NCI-H524 treated with DMSO at 0.1 percent for 48 hours (cell line): ENCODE results near the gene COL5A1.
"Not testable (repeated sequence)": the region's sequence is repeated elsewhere in the genome, so short reads cannot be mapped to it uniquely, and the experiment has no call there.

Experiments
- DNase-seq: peaks from one replicate; lab custom pipeline; 2025; lab: John Stamatoyannopoulos, UW

COL5A1 gene

DNA sequence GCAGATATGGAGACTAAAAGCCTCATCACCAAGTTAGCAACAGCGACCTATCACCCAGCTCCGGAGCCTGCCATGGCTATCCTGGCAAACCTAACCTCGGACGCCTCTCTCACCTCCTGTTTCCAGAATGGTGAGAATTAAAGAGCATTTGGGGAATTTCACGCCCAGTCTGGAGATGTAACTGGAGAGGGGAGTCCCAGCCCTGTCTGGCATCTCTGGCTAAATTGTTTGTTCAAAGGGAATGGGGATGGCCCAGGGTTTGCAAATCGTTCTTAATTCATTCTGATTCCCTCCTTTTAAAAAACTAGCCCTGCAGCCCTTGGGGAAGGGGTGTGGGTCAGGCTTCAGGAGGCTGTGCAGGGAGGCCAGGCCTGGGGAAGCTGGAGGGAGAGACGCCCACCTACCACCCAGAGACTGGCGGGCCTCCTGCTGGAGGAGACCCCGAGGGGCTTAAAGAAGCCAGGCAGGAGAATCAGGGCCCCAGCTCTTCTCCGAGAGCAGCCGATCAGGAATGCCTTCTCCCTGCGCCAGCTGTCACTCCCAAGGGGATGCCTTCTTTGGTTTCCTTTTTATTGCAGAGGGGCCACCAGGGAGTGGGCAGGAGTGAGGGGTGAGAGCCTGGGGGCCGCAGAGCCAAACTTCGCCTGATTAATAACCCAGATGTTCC, 964 bp upstream of the COL5A1 start:
- DNase-seq = no peak

DNA sequence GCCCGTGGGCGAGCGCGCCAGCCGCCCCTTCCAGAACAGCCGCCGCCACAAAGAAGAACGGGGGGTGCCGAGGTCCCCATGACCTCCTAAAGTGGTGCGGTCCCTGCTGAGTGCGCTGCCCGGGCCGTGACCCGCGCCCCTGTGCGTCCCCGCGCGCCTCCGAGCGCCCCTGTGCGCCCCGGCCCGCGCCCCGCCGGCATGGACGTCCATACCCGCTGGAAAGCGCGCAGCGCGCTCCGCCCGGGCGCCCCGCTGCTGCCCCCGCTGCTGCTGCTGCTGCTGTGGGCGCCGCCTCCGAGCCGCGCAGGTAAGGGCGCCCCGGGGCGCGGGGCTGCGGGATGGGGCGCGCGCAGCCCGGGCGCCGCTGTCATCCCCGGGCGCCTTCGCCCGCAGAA, 384 bp downstream of the COL5A1 start:
- no peak for DNase-seq

DNA sequence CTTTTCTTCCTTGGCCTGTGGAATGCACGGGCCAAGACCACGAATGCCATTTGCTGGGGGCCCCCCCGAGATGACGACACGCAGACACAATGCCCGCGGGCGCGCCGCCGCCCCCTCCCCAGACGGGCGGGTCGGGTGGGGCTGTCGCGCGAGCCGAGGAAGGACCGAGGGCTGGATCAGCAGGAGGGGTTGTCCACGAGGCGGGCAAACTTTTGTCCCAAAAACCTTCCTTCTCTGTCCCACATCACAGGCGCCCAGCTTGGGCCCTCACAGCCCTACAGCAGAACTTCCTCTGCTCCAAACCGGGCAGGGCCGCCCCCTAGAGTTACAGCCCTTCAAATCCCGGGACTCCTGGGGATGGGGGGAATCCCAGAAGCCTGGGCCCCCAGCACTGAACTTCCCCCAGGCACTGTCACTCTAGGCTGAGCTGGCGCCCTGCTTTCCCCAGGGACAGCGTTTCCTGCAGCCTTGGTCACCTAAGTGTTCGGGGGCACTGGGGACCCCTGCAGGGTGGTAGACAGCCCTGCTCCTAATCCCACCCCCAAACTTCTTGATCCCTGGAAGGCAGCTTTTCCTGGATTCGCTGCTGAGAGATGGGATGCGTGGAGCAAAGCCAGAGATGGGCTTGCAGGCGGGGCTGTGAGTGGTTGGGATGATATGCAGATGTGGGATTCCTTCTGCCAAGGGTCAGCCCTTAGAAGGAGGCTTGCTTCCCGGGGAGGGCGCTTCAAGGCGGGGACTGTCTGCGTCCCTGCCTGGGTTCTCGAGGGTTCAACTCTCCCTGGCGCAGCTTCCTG, 980 bp downstream of the COL5A1 start:
- DNase-seq = no peak

DNA sequence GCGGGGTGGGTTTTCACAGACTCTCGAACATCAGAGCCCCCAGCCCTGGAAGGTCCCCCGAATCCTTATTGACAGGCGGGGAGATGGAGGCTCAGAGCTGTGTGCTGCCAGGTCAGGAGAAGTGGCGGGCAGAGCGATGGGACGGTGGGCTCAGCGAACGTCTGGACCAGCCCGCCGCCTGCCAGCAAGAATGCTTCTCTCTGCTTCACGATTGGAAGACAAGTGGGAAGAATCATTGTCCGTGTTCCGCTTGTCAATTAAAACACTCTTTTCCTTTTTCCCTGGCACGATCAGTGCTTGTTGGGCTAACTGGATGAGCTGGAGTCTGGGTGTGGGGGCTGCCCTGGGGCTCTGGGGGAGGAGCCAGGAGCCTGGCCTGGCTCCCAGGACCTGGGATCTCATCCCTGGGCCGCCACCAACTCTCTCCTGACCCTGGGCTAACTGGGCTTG, 1.6 kb downstream of the COL5A1 start:
- DNase-seq = no peak

DNA sequence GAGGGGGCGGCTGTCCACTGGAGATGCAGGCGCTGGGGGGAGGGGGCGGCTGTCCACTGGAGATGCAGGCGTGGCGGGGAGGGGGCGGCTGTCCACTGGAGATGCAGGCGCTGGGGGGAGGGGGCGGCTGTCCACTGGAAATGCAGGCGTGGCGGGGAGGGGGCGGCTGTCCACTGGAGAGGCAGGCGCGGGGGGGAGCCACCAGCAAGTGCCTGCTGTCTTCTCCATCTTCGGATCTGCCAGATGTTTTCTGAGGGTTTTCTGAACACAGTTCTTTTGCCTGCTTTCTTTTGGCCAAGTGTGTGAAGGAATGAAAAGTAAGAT, 2.8 kb downstream of the COL5A1 start:
- DNase-seq = not testable (repeated sequence)

DNA sequence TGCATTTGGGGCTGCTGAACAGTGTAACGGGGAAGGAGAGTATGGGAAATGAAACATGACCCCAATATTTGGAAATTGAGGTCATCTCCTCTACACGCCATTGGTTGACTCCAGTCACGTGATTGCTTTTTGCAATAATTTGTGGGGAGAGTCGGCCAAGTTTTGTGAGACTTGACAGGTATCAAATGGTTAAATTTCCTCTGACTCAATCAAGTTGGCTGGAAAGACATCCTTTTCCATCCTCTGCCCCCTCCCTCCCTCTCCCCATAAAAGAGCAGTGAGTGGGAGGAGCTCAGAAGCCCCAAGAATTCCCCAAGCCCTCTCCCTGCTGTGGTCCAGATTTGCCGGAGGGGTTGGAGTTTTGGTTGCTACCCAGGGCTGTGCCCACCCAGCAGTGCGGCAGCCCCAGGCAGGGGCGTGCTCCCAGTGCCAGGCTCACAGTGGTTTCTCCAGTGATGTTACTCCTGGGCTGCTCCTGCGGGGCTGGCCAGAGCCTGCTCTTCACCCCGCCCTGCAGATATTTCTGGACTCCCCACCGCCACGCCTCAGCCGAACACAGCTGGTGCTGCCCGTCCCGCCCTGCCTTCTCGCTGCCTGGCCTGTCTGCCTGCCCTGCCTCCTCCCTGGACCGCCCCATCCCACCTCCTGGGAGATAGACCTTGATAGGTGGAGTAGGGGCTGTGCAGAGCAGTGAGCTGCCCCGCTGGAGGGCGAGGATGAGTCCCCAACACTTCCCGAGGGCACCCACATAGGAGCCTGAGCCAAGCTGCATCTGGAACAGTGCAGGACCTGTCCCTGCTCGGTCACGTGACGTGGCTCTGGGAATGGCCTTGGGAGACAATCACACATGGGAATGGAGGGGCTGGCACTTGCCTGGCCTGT, 3.4 kb downstream of the COL5A1 start:
- no peak for DNase-seq

DNA sequence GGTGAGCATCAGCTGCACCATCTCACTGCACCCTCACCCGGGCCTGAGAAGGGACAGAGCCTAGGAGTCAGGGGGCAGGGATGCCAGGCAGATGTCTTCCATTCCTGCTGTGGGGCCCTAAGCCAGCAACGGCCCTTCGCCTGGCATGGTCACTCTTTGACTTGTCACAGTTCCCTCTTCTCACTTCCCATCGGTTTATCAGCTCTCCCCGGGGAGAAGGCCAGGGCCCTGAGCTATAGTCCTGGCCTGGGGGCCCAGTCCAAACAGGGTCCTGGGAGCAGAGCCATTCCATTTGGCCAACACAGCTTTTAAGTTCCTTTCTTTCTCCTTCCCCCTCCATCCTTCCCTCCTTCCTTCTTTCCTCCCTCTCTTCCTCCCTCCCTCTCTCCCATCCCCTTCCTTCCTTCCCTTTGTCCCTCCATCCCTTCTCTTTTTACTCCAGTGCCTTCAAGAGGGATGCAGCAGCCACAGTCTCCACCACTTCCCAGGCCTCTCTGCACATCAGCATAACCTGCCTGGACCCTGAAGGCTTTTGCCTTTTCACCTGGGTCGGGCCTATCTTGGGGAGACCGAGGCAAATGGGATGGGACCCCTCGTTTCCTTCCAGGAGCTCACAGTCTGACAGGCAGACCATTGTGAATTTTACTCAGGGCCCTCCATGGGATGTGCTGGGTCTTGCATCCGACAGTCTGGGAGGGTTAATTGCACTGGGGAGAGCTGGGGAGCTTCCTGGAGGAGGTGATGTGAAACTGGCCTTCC, 4.2 kb downstream of the COL5A1 start:
- DNase-seq = no peak

DNA sequence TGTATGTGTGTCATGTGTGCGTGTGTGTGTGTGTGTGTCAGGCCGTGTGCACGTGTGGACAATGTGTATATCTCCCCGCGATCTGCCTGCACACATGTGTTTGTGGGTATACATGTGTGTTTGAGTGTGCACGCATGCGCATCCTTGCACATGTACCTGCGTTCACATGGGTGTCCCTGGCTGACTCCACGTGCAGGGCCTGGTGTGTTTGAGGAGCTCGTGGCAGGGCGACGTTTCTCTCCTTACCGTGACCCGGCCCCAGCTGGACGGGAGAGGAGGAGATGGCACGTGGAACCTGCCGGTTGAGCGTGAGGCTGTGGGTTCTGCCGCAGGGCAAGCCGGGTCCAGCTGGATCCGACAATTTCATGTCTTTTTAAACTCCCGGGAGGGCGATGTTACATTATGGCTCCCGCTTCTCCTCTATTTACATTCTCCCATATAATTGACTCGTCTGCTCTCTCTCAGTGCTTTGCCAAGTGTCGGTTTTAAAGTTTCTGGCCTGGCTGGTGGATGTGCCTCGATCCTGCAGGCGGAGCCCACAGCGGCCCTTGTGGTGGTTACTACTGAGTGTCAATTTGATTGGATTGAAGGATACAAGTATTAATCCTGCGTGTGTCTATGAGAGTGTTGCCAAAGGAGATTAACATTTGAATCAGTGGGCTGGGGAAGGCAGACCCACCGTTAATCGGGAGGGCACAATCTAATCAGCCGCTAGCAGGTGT, 5.9 kb downstream of the COL5A1 start:
- DNase-seq = no peak

DNA sequence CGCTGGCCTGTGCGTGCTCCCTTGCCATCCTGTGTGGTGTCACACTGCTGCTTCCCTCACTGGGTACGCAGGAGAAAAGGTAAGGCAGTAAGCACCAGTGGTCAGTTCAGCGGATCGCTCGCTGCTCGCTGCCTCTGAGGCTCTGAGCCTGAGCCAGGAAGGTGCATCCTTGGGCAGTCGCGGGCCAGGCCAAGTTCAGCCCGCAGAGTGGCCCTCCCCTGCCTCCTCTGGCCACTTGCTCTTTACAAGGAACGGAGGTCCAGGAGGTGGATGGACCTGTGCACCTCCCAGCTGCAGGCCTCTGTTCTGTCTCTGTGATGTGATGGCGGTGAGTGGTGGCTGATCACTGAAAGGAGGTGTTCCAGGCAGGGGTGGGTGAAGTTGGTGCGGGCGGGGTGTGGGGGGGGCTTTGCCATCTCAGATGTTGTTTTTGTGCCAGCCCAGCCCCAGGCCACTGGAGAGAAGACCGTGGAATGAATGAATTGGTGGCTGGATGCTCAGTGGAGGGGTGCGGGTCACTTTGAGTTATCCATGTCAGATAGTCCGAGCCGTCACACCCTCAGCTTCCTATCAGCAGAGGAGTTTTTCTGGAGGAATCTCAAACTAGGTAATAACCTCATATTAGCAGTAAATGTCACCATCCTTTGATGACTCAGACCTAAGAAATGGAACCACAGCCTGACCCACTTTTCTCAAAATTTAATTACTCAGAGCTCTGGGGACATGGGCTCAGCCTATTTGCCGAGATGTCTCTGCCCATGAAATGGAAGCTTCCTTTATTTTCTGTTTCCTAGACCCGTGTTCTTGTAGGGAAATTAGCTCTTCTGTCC, 7.3 kb downstream of the COL5A1 start:
- no peak for DNase-seq

DNA sequence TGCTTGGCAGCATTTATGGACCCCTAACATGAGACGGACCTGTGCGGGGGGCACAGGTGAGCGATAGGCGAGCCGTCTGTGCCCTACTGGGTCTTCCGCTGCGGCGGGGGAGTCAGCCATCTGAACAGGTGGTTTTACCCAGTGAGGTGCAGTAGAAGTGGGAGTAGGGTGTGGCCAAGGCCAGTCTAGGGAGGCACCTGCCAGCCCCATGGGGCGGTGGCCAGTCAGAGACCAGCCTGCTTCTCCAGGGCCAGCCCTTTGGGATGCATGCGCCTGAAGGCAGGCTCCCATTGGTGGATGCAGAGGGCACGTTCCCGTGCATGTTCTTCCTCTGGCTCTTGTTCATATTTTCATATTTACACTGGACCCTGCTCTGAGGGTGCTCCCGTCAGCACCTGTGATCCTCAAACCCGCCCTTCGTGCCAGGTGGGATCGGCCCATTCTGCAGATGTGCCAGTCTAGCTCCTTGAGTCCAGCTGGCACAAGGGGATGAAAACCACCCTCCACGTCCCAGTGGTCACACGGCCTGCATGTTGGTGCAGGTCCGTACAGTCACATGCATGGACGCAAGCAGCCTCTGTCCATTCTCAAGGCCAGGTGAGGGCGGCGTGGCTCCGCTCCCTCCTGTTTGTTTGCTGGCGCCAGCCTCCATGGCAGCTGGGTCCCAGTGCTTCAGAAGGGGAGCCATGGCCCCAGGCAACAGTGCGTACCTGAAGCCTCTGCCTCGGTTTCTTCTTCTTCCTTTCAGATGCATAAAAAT, 9.0 kb downstream of the COL5A1 start:
- no peak for DNase-seq

DNA sequence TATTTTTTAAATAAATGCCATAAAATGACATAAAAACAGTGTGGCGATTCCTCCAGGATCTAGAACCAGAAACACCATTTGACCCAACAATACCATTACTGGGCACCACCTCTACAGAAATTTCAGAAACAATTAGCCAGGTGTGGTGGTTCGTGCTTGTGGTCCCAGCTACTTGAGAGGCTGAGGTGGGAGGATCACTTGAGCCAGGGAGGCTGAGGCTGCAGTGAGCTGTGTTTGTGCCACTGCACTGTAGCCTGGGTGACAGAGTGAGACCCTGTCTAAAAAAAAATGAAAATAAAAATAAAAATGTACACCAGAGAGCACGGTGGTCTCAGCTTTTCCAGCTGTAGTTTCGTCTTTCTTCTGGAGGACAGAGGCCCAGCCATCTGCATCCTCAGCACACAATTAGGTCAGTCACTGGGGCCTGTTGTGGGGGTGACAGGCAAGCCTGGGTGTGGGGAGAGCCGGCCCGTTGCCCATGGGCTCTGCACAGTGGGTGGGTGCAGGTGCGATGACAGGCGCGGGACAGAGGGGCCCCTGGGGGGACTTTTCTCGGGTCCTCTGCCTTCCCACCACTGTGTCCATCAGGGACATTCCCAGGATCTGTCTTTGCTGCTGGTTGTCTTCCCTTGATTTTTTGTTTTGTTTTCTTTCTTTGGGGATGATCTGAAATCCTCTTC, 9.8 kb downstream of the COL5A1 start:
- no peak for DNase-seq

DNA sequence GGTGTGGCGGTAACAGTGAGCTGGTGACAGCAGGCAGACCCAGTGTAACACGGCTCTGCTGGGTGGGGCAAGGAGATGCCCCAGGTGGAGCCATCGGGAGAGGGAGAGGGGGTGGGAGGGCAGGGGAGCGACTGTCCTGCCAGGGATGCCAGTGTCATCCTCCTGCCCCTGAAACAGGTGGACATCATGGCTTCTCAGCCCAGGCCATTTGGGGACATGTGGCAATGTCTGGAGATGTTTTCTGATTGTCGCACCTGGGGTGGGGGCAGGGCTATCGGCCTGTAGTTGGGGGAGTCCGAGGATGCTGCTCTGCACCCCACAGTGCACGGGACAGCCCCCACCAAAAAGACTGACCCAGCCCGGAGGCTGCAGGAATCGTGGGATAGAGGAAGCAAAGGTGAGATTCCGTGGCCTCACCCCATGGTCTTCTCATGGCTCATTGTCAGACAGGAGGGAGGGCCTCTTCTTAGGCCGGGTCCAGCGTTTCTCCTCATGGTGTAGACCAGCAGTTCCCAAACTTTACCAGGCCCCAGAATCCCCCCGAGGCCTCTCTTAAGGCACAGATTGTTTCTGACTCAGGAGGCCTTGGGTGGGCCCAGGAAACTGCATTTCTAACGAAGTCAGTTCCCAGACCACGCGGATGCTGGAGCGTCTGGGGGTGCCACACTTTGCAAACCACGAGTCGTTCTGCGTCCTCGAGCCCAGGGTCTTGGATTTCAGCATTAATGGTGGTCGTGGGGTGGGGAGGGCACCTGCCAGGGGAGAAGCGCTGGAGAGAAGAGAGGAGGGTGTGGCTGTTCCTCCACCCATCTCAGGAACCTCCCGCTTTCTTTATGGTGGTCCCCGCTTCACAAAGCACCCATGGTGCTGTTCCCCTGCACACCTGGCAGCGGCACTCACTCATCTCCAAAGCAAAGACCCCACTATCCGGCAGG, 11.0 kb downstream of the COL5A1 start:
- DNase-seq = no peak

DNA sequence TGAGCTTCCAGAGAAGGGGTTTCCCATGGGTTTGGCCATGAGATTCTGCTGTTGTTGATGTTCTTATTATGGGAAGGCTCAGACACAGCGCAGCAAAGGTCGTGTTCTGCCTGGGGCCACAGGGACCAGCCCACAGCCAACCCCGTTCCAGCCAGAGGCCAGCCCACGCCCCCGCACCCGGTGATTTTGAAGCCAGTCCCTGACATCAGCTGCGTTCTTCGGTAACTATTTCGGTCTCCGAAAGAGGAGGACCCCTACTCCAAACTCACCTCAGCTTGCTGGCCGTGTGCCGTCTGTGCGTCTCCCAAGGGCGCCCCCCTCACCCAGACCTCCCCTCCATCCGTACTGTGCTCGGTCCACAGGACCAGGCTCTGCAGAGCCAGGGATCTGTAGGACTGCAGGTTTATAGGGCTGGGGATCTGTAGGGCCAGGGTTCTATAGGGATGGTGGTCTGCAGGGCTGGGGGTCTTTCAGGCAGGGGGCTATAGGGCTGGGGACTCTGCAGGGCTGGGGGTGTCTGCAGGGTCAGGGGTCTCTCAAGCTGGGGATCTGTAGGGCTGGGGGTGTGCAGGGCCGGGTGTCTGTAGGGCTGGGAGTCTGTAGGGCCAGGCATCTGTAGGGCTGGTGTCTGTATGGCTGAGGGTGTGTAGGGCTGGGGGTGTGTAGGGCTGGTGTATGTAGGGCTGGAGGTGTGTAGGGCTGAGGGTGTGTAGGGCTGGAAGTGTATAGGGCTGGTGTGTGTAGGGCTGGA, 11.8 kb downstream of the COL5A1 start:
- DNase-seq = no peak

DNA sequence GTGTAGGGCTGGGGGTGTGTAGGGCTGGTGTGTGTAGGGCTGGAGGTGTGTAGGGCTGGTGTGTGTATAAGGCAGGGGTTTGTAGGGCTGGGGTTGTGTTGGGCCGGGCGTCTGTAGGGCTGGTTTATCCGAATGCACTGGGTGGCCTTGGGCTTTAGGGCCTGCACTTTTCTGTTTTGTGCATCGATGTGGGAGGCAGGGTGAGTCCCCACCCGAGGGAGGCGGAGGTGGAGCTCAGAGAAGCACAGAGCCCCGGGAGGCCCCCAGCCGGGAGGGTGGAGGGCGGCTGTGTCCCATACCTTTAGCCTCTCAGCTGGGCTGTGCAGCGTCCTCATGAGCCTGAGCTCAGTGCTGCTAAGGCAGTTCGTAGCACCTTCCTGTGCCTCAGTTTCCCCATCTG, 13.5 kb downstream of the COL5A1 start:
- DNase-seq = no peak

DNA sequence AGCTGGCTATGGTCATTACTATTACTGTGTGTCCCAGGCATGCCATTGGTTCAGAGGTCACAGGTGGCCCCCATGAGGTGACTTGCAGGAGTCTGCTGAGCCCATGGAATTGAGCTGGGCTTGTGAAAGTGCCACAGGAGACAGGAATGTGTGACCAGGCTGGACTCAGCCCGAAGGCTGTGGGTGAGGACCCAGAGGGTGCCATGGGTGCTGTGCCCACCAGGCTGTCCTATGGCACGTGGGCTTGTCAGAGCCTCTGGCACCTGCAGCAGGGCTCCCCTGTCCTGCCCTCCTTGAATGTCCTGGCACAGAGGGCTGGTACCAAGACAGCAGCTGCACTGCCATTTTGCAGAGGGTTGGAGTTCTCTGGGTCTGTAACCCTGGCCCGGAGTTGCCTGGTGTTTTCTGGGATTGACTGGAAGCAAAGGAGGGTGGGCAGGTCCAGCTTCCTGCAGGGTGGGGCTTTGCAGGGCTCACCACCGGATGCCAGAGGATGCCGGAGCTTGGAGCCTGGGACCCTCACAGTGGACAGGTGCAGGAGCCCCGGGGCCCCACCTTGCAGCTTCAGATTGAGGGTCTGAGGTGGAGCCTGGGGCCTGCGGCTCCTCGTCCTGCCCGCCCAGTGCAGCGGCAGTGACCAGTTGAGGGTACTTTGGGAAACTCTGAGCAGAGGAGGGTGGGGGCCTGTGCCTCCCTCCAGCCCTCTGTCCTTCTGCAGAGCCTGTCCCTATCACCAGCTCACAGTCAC, 14.2 kb downstream of the COL5A1 start:
- no peak for DNase-seq

DNA sequence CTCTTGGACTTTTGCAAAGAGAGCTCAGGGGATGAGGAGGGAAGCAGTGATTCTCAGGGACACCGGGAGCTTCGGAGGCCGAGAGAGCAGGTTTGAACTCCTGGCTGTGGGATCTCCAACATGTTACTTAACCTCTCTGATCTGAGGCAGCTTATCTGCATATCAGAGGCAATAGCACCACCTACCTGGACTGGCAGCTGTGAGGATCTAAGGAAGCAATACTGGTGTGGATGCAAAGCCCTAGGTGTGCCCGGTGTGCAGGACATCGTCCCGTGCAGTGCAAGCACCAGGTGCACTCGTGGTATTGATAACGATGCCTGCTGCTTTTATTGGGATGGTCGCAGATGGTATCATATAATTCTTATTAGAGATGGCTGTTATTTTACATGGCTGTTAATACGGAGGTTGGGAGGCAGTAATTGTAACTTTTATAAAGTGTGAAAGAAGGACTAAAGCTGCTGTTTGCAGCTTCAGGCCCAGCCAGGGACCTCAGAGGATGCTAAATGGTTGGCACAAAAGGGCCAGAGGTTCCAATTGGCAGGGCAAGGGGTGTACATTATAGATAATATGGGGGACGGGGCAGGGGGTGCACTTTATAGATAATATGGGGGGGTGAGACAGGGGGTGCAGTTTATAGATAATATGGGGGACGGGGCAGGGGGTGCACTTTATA, 14.9 kb downstream of the COL5A1 start:
- no peak for DNase-seq
